ENCODE measurements around the gene HDDC3.
"Not testable (repeated sequence)": the region's sequence is repeated elsewhere in the genome, so short reads cannot be mapped to it uniquely, and the experiment has no call there.

HDDC3 gene

DNA sequence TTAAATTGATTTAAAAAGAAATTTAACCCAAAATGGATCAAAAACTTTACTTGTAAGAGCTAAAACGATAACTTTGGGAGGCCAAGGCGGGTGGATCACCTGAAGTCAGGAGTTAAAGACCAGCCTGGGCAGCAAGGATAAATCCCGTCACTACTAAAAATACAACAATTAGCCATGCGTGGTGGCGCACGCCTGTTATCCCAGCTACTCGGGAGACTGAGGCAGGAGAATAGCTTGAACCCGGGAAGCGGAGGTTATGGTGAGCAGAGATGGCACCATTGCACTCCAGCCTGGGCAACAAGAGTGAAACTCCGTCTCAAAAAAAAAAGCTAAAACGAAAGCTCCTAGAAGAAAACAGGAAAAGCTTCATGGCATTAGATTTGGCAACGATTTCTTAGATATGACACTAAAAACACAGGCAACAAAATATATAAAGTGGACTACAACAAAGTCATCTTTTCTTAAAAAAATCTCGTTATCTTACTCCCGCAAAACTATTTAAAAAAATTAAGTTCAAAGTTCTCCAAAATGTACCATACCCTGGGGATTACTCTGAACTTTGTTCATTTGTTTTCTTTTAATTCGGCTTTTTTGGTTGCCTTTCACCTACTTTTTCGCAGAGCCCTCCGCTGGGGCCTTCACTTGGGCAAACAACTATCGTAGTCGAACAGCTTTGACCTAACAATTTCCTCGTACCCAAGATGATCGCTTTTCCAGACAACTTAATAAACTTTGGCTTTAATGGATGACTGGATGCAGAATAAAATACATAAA, 2.9 kb downstream of the HDDC3 start:
- no peak for DNase-seq

DNA sequence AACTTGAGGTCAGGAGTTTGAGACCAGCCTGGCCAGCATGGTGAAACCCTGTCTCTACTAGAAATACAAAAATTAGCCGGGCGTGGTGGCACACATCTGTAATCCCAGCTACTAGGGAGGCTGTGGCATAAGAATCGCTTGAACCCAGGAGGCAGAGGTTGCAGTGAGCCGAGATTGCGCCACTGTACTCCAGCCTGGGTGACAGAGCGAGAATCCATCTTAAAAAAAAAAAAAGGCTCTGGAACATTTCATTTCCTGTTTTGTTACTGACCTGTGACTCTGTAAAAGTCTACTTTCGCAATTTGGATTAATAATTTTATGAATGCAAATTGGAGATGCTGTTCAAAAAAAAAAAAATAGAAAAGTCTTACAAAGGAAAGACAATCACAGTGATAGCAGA, 4.2 kb downstream of the HDDC3 start:
- not testable (repeated sequence) for DNase-seq

DNA sequence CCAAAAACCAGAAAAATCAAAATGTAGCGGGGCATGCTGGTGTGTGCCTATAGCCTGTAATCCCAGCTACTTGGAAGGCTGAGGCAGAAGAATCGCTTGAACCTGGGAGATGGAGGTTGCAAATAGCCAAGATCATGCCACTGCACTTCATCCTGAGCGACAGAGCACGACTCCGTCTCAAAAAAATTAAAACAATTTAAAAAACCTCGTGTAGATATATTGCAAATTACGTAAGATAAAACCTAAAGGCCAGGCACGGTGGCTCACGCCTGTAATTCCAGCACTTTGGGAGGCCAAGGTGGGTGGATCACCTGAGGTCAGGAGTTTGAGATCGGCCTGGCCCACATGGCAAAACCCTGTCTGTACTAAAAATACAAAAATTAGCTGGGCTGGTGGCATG, 5.6 kb downstream of the HDDC3 start:
- not testable (repeated sequence) for DNase-seq

DNA sequence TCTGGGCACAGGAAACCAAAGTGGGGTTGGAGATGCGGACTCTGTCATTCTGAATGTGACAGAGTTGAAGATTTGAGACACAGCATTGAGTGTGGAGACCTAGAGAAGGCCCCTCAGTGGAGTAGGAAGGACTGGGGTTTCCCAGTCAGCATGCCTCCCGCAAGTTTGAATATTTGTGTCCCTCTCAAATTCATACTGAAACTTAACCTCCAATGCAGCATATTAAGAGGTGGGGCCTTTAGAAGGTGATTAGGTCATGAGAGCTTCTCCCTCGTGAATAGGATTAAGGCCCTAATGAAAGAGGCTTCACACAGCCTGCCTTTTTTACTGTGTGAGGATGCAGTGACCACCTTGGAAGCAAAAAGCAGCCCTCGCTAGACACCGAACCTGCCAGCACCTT, 8.0 kb downstream of the HDDC3 start:
- DNase-seq = no peak

DNA sequence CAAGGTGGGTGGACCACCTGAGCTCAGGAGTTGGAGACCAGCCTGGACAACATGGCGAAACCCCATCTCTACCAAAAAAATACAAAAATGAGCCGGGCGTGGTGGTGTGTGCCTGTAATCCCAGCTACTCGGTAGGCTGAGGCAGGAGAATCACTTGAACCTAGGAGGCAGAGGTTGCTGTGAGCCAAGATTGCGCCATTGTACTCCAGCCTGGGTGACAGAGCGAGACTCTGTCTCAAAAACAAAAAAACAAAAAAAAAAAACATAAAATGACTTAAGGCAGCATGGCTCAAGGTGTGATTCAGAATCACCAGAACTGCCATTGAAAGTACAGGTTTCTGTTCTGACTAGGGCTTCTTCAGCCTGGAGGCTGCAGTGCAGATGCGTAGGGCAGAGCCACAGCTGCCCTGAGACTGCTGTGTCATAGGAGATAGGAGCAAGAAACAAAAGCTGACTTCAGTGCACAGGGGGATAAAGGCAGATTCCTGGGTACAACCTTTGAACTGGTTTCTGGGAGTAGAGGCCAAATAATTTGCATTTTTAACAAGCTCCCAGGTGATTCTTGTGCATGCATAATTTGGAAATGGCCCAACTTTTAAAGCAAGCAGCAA, 9.5 kb downstream of the HDDC3 start:
- not testable (repeated sequence) for DNase-seq

DNA sequence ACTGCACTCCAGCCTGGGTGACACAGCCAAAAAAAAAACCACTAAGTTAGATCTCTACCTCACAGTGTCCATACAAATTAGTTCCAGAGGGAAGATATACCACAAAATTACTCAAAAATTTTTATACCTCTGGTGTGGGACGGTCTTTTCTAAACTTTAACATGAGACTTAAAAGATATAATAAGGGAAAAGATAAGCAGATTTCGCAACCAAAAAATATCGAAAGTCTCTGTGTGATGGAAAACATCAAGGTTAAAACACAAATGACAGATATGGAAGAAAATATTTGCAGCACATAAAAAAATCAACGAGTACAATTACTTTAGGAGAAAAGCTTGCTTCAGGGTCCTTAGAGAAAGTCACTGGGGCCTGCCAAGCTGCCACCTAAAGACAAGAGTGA, 10.5 kb downstream of the HDDC3 start:
- no peak for DNase-seq

DNA sequence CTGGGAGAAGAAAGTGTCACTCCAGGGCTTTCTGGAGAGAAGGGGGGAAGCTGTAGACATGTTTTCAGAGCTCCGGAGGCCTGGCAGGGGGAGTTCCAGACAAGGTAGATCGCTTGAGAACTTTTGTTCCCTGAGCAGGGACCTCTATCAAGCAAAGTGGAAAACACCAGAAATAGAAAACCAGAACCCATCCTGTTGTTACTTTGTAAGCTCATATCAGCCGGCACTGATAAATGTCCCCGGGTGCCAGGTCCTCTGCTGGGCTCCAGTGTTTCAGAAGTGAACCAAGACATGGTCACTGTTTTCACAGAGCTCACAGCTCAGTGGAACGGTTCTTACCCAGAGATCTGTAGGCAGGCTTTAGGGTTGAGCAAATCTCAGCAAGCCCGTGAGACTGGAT, 13.5 kb downstream of the HDDC3 start:
- DNase-seq = no peak

DNA sequence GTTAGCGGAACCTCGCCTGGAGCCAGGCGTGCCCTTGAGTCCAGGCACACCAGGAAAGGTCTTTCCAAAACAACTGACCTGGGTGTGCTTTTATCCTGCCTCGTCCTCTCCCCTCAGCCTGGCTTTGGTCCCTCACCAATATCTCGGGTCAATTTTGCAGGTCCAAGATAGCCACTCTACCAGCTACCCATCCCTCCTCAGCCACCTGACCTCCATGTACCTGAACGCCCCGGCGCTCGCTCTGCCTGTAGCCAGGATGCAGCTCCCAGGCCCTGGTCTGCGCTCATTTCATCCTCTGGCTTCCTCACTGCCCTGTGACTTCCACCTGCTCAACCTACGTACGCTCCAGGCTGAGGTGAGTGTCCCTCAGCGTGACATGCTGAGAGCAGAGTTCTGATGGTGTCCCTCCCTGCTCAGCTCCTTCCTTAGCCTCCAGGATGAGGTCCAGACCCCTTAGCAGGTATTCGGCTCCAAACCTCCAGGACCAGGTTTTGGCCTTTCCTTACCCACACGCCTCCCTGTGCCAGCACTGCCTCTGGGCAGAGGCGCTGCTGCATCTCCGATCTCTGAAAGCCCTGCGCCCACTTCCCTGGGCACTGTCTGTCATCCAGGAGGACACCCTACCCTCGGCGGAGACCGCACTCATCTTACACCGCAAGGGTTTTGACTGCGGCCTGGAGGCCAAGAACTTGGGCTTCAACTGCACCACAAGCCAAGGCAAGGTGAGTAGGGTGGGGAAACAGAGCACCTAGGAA, 14.1 kb downstream of the HDDC3 start:
- DNase-seq = no peak

DNA sequence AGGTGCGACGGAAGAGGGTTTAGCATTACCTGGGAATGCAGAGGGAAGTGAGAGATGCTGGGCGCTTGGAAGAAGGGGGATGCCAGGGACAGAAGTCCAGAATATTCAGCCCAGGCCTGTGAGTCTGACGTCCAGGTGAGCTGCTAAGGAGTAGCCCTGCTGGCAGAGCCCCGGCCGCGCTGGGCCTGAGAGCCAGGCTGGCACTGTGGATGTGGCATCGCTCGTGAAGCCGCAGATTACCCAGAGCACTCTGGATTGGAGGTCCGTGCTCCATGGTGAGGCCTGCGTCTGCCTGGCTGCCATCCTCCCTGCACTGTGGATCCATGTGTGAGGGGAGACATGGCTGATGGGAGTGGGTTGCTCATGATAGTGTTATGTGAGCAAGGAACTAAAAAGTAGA, 14.8 kb downstream of the HDDC3 start:
- no peak for DNase-seq

DNA sequence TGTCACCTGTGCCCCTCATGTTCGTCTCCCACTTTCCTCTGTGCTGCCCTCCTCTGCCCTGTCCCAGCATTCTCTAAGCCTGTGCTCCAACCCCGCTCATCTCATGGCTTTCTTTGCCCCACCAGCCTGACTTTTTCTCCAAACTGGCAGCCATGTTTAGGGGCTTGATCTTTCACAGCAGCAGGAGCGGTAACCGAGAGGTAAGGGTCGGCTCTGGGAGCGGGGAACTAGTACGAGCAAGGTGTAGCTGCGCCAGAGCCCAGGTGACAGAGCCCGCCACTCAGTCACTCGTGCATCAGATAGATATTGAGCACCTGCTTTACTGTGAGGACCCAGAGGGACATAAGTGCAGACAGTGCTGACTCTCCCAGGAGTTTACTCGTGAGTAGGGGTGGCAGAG, 15.9 kb downstream of the HDDC3 start:
- DNase-seq = no peak

DNA sequence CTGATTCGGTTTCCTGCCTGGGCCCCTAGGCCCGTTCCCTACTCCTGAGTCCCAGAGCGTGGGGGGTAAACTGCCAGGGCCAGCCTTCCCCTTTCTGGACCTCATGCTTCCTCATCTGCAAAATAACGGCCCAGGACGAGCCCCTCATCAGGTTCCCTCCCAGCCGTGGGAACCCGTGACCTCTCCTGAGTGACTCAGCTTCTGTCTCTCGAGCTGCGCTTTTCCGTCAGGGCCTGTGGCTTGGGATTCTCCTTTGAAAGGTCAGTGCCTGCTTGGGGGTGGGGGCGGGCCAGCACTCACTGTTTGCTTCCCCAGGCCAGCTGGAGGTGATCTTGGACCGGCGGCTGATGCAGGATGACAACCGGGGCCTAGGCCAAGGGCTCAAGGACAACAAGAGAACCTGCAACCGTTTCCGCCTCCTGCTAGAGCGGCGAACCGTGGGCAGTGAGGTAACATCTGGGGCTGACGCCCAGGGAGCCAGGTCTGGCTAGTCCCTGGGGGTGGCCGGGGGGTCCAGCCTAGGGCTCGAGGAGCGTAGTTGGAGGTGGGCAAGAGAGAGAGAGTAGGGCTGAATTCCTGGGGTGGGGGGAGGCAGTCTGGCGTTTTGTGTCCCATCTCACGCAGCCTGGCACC, 16.4 kb downstream of the HDDC3 start:
- DNase-seq = no peak

DNA sequence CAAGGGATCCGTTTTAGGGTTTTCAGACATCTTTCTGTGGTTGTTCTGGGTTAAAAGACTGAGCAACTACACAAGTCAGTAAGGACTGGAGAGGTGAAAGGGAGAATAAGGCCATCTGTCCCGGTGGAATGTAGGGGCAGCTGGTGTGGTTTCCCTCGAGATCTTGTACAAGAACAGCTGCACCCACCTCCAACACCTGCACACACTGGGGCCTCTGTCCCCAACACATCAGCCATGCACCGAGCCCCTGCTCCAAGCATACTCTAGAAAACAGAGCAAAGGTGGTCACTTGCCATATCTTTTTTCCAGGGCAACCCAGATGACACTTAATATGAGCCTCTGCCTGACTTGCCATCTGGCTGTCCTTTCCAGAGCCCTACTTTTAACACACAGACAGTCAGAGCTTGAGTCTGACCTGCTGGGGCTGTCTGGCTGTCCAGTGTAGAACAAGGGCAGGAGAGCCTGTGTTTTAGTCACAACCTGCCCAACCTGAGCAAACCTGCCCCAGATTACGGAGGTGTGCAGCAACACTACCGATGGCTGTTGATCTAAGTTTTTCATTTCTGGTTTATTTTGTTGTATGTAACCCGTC, 17.0 kb downstream of the HDDC3 start:
- no peak for DNase-seq

DNA sequence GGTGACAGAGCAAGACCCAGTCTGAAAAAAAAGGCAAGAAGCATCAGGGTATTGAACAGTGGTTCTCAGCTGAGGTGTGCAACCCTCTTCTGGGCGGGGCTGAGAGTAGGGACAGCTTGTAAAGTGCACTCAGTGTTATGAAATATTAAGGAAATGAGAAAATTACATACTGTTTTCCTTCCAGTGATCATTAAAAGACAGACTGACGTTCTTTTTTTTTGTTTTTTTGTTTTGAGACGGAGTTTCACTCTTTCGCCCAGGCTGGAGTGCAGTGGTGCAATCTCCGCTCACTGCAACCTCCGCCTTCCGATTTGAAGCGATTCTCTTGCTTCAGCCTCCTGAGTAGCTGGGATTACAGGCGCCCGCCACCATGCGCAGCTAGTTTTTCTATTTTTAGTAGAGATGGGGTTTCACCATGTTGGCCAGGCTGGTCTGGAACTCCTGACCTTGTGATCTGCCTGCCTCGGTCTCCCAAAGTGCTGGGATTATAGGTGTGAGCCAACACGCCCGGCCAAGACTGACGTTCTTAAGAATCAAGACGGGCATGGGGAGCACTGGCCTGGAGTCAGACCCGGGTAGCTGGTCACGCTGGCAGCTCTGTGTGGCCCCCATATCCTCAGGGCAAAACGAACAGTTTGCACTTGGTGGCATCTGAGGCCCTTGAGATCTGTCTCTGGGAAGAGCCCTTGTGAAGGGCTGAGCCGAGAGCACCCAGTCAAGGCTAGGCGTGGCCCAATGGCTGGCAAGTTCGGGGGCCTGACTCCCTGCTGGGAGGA, 17.9 kb downstream of the HDDC3 start:
- DNase-seq = no peak

DNA sequence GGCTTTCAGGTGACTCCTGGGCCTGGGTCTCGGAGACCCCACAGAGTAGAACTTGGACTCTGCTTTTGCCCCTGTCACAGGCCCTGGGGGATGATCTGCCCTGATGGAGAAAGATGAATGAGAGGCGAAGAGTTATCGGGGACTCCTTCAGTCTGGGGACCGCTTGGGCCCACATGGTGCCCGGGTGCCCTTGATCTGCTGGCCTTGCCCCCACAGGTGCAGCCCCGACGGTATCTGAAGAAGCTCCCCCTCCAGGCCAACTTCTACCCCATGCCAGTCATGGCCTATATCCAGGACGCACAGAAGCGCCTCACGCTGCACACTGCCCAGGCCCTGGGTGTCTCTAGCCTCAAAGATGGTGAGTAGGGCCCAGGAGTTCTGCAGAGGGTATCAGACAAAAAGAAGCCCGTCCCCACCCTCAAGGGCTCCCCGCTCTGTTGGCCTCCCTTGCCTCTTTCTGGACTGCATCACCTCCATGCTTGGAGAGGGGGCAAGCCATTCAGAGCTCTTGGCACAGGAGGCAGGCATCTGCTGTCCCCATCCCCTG, 18.9 kb downstream of the HDDC3 start:
- no peak for DNase-seq

DNA sequence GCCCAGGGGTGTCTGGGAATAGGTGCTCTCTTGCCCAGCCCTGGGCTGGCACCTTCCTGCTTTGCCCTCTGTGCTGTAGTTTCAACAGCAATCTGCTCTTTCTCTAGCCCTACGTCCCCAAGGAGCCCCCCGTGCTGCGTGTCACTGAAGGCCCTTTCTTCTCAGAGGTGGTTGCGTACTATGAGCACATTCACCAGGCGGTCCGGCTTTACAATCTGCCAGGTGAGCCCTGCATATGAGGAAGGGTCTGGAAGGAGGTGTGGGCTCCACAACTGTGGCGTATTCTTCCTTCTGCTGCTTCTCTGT, 19.6 kb downstream of the HDDC3 start:
- no peak for DNase-seq

DNA sequence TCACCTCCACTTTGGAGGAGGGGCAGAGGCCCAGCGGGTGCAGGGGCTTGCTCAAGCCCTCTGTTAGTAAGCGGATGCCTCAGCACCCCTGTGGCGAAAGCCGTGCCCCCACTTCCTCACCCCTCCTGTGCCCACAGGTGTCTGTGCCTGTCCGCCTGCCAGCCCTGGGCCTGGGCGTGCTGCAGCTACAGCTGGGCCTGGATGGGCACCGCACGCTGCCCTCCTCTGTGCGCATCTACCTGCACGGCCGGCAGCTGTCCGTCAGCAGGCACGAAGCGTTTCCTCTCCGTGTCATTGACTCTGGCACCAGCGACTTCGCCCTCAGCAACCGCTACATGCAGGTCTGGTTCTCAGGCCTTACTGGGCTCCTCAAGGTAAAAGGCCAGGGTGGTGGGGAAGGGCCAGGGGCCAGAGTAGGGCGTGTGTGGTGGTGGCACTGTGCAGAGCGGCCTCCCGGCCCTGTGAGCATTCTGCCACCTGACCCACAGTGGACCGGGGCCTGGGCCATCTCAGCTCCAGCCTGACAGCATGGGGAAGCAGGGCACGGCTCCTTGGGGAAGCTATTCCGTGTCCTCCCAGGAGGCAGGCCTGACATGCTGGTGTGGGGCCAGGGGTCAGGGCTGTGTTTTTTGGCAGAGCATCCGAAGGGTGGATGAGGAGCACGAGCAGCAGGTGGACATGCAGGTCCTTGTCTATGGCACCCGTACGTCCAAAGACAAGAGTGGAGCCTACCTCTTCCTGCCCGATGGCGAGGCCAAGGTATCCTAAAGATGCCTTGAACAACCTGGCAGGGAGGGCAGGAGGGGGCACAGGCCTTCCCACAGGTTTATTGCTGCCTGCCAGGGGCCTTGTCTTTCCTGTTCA, 20.2 kb downstream of the HDDC3 start:
- DNase-seq = no peak

DNA sequence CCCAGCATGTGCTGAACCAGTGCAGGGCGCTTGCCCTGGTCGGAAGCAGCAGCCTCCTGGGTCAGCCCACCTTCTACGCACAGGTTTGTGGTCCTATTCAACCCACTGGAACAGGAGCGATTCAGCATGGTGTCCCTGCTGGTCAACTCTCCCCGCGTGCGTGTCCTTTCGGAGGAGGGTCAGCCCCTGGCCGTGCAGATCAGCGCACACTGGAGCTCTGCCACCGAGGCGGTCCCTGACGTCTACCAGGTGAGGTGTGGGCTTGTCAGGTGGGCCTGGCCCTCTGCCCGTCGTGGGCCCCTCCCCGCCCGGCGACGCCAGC, 21.1 kb downstream of the HDDC3 start:
- DNase-seq = no peak

DNA sequence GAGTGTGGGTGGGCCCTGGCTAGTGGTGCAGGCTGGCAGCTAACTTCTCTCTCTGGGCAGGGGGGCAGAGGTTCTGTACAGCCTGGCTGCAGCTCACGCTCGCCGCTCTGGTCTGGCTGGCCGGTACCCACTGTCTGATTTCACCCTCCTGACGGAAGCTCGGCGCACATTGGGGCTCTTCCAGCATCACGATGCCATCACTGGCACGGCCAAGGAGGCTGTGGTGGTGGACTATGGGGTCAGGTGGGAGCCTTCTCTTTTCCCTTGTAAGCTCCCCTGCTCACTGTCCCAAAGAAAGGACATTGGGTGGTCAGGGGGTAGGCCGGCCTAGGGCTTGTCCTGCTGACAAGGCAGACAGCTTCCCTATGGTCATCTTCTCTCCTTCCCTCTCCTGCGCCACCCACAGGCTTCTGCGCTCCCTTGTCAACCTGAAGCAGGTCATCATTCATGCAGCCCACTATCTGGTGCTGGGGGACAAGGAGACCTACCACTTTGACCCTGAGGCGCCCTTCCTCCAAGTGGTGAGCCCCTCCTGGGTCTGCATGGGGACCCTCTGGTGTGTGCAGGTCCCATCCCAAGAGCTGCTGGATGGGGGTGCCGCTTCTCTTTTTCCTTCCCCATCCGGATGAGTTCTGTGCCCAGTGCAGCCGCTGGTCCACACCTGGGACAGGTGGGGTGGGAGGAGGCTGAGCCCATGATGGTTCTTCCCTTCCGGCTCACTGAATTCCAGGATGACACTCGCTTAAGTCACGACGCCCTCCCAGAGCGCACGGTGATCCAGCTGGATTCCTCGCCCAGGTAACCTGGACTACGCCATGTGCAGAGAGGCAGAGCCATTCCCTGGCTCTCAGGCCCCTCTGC, 21.7 kb downstream of the HDDC3 start:
- DNase-seq = no peak

DNA sequence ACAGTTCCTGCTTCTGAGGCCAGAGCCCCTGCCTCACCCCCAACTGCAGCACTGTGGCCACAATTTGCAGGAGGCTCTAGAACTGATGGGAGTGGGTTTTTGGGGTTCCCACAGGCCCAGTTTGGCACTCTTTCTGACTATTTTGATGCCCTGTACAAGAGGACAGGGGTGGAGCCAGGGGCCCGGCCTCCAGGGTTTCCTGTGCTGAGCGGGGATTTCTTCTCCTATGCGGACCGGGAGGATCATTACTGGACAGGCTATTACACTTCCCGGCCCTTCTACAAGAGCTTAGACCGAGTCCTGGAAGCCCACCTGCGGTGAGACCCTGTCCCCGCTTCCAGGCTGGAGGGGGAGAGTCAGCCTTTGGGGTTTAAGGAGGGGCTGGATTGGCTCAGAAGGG, 22.4 kb downstream of the HDDC3 start:
- no peak for DNase-seq

DNA sequence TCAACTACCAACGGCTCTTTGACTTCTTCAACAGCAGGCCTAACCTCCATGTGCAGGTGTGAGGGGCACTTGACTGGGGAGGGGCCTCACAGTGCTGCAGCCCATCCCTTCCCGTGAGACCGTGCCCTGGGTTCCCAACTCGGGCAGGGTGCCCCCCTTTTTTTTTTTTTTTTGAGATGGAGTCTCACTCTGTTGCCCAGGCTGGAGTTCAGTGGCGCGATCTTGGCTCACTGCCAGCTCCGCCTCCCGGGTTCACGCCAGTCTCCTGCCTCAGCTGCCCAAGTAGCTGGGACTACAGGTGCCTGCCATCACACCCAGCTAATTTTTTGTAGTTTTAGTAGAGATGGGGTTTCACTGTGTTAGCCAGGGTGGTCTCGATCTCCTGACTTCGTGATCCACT, 22.9 kb downstream of the HDDC3 start:
- DNase-seq = not testable (repeated sequence)
